A673 (cell line): ENCODE measurements around the gene SRCIN1. TPM values are rescaled to one million over a fixed set of nuclear protein-coding genes. Genes with fewer than 3 reads are reported as not detected.

Source experiments
- BruUV-seq: library from RNA; stranded (reverse); fragments of 400-500 nt; replicated peaks from 2 replicates; lab custom pipeline; 2021; lab: Mats Ljungman, UMichigan
- CTCF ChIA-PET: fragments of 300-600 bp; sonication (Branson Sonifier 250); formaldehyde crosslinking; loops from one replicate; lab custom pipeline; 2022; ENCODE audit warnings: antibody characterized with exemption; lab: Charles Lee
- POLR2A ChIA-PET: fragments of 300-600 bp; sonication (Branson Sonifier 250); formaldehyde crosslinking; loops from one replicate; lab custom pipeline; 2022; ENCODE audit warnings: antibody characterized with exemption; ENCODE audit not compliant: low non-redundant PET; lab: Charles Lee
- DNase-seq: peaks from one replicate; pipeline ENCODE4 v3.0.0-alpha.2; 2015; ENCODE audit warnings: low spot score
- H3K27ac ChIP-seq: fragments of 200-600 bp; sonication (generic); 2 replicates; pipeline ENCODE4 v1.5.1; 2016; ENCODE audit warnings: mixed run types, low read depth, mild to moderate bottlenecking, mixed read lengths, antibody characterized with exemption, low read length; ENCODE audit not compliant: poor library complexity, severe bottlenecking
- H3K27me3 ChIP-seq: fragments of 200-600 bp; sonication (generic); replicated peaks from 2 replicates; pipeline ENCODE4 v1.6.1; 2017; ENCODE audit warnings: mixed run types, low read depth, mild to moderate bottlenecking, mixed read lengths, antibody characterized with exemption, low read length; ENCODE audit not compliant: insufficient read depth, poor library complexity
- H3K36me3 ChIP-seq: fragments of 200-600 bp; sonication (generic); 2 replicates; pipeline ENCODE4 v1.6.1; 2016; ENCODE audit warnings: mixed run types, mild to moderate bottlenecking, mixed read lengths, antibody characterized with exemption, low read length; ENCODE audit not compliant: insufficient read depth, poor library complexity, severe bottlenecking
- H3K4me1 ChIP-seq: fragments of 200-600 bp; sonication (generic); 2 replicates; pipeline ENCODE4 v1.6.1; 2017; ENCODE audit warnings: mixed run types, mild to moderate bottlenecking, mixed read lengths, antibody characterized with exemption, low read length; ENCODE audit not compliant: insufficient read depth, poor library complexity, severe bottlenecking
- H3K4me3 ChIP-seq: fragments of 200-600 bp; sonication (generic); 2 replicates; pipeline ENCODE4 v1.5.1; 2016; ENCODE audit warnings: low read depth, mixed run types, mild to moderate bottlenecking, mixed read lengths, low read length; ENCODE audit not compliant: poor library complexity, severe bottlenecking
- H3K9me3 ChIP-seq: fragments of 200-600 bp; sonication (generic); 2 replicates; pipeline ENCODE4 v1.6.1; 2016; ENCODE audit warnings: mixed run types, low read depth, mild to moderate bottlenecking, mixed read lengths, antibody characterized with exemption, low read length; ENCODE audit not compliant: poor library complexity, severe bottlenecking
- EZH2 ChIP-seq: fragments of 200-600 bp; sonication (generic); IDR thresholded peaks from 2 replicates; pipeline ENCODE4 v1.6.1; 2017; ENCODE audit warnings: borderline replicate concordance, low read depth, mild to moderate bottlenecking, mixed read lengths, antibody characterized with exemption, low read length; ENCODE audit not compliant: poor library complexity, severe bottlenecking
- intact Hi-C: fragments of 100-400 bp; cut with micrococcal nuclease; formaldehyde crosslinking; loops from one replicate; pipeline ENCODE4 v1.10.0; 2022; ENCODE audit not compliant: unreplicated experiment
- total RNA-seq: library from RNA; stranded (reverse); gene quantifications from 2 replicates; pipeline ENCODE4 v1.2.3, GENCODE V29; 2021
- TF ChIP-seq, protein P1 (sequence below): fragments of 300-800, 200-600 bp; sonication (generic); conservative IDR thresholded peaks from 2 replicates; pipeline ENCODE4 v1.5.1; 2017; ENCODE audit warnings: low read depth, mild to moderate bottlenecking, antibody characterized with exemption, low read length, moderate library complexity, mixed read lengths

The SRCIN1 gene
- total RNA-seq, 1 experiment from 2014 or later: 1.6 TPM

DNA sequence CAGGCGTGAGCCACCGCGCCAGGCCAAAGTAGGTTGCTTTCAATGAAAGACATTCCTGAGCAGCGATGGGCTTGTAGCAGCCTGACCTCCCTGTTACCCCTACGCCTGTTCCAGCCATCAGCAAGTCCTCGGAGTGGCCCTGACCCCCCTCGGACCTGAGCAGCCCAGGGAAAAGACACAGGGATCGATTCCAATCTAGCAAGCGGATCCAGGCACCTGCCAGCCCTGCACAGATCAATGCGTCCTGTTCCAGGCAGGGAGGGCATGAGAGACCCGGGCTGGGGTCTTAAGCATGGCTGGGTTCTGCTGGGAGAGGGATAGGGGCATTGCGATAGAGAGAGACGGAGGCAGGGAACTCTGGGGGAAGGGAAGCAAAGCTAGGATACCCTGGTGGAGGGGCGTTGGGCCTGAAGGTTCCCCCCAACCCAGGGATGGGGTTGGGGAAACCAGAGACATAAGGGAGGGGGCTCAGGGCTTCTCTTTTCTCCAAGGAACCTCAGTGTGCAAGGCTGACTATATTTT lies 21.9 kb downstream of the SRCIN1 start:
- Histone ChIP-seq H3K9me3 (no peaks in the 10 kb centered on the region), H3K36me3 (no peaks in the 10 kb centered on the region), H3K27me3 (peaks cover 5% of the 10 kb centered on the region), H3K4me3 (no peak overlapping the region), H3K27ac (no peak overlapping the region), H3K4me1 (no peaks in the 10 kb centered on the region)
- no TSS peak for BruUV-seq
- intact Hi-C loops: no loop called here
- TF ChIP-seq, protein P1, sequence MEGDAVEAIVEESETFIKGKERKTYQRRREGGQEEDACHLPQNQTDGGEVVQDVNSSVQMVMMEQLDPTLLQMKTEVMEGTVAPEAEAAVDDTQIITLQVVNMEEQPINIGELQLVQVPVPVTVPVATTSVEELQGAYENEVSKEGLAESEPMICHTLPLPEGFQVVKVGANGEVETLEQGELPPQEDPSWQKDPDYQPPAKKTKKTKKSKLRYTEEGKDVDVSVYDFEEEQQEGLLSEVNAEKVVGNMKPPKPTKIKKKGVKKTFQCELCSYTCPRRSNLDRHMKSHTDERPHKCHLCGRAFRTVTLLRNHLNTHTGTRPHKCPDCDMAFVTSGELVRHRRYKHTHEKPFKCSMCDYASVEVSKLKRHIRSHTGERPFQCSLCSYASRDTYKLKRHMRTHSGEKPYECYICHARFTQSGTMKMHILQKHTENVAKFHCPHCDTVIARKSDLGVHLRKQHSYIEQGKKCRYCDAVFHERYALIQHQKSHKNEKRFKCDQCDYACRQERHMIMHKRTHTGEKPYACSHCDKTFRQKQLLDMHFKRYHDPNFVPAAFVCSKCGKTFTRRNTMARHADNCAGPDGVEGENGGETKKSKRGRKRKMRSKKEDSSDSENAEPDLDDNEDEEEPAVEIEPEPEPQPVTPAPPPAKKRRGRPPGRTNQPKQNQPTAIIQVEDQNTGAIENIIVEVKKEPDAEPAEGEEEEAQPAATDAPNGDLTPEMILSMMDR: no peak
- no peak for TF ChIP-seq EZH2
- DNase-seq: no peak
- CTCF ChIA-PET: interaction anchor here (0.5 to 1.1 kb wide), 3 partner anchors 25 to 568 kb away, joined by 3 to 16 read pairs (median 9); no protein-coding TSS in a partner anchor
- POLR2A ChIA-PET: no interaction called here

DNA sequence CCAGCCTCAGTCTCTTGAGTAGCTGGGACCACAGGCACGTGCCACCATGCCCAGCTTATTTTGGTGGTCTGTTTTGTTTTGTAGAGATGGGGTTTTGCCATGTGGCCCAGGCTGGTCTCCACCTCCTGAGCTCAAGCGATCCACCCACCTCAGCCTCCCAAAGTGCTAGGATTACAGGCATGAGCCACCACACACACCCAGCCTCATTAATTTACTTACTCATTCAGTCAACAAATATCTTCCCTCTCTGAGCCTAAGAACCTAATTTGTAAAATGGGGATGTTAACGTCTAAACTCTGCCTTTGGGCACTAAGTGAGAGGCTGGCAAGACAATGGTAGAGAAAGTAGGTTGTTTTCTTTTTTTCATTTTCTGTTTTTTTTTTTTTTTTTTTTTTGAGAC lies 22.6 kb downstream of the SRCIN1 start:
- Histone ChIP-seq H3K27ac (no peak overlapping the region), H3K27me3 (peaks cover 8% of the 10 kb centered on the region), H3K4me1 (no peaks in the 10 kb centered on the region), H3K9me3 (no peaks in the 10 kb centered on the region), H3K36me3 (no peaks in the 10 kb centered on the region), H3K4me3 (no peak overlapping the region)
- CTCF ChIA-PET: interaction anchor here (0.6 kb wide), 1 partner anchor 20 kb away, joined by 5 read pairs; no protein-coding TSS in a partner anchor
- no TSS peak for BruUV-seq
- TF ChIP-seq, protein P1: no peak
- TF ChIP-seq EZH2: no peak
- no peak for DNase-seq
- POLR2A ChIA-PET: no interaction called here
- intact Hi-C loops: no loop called here

DNA sequence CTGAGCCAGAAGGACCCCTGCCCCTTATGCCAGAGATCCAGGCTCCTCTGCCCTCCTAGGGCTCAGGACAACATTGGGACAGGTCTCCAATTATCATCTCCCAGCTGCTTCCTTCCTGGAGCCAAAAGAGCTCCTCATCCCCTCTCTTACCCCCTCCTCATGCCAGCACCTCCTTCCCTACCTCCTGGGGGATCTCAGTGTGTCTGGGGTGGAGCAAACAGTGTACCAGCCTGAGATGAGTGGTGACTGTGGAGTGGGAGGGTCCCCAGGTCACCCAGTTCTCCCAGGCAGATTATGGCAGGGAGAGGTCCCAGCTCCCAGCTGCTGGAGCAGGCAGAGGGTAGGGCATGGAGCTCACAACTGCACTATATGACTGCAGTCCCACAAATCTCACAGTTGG lies 23.7 kb downstream of the SRCIN1 start:
- TF ChIP-seq EZH2: no peak
- TF ChIP-seq, protein P1: no peak
- CTCF ChIA-PET: no interaction called here
- Histone ChIP-seq H3K27ac (no peak overlapping the region), H3K27me3 (peaks cover 13% of the 10 kb centered on the region), H3K4me3 (no peak overlapping the region), H3K4me1 (no peaks in the 10 kb centered on the region), H3K36me3 (no peaks in the 10 kb centered on the region), H3K9me3 (no peaks in the 10 kb centered on the region)
- BruUV-seq: no TSS peak
- intact Hi-C loops: no loop called here
- POLR2A ChIA-PET: no interaction called here
- no peak for DNase-seq
